ENCODE results near the gene LYPD4. TPM values are rescaled to one million over a fixed set of nuclear protein-coding genes. Genes with fewer than 3 reads are reported as not detected.
A peak's percentile ranks its signal among the peaks of the same experiment; 100 is the strongest.

Gene LYPD4
- total and polyA plus RNA-seq, 7 experiments from 2014 or later: not detected

GRCh38 chr19:41866284-41866683, 21.8 kb upstream of the LYPD4 start:
- Mint-ChIP-seq H3K9me3 (no peaks in the 10 kb centered on the region), H3K4me1 (peaks cover 47 to 88% (median 77%) of the 10 kb centered on the region in 7 donors), H3K27me3 (no peaks in the 10 kb centered on the region), H3K4me3 (peak overlapping the region in 5 of 10 donors; percentile 3 to 48 (median 31)), H3K27ac (peak overlapping the region in 8 of 9 donors; percentile 32 to 91 (median 74)), H3K36me3 (peaks cover 9 to 51% (median 26%) of the 10 kb centered on the region in 5 donors)
- intact Hi-C loops (cut with micrococcal nuclease): no loop called here
- no peaks in the 10 kb centered on the region for H3K9me3 ChIP-seq (ENCODE audit: control insufficient read depth in 2 of 3, low read length in 3 of 3)
- peaks cover 58 to 66% of the 10 kb centered on the region in 2 donors for H3K4me1 ChIP-seq (ENCODE audit: control insufficient read depth in 2 of 2, insufficient read depth in 2 of 2, low read length in 2 of 2)
- peaks cover 16 to 76% (median 26%) of the 10 kb centered on the region in 3 experiments for H3K36me3 ChIP-seq (ENCODE audit: control insufficient read depth in 2 of 3, insufficient read depth in 3 of 3, low read length in 3 of 3)
- no peak overlapping the region for H3K4me3 ChIP-seq (ENCODE audit: low read length)
- H3K27me3 ChIP-seq (ENCODE audit: control insufficient read depth in 2 of 2, insufficient read depth in 2 of 2, low read length in 2 of 2): no peaks in the 10 kb centered on the region
- ChIA-PET CTCF (interaction anchor here (0.7 kb wide), 1 partner anchor 253 kb away, joined by 3 read pairs; no protein-coding TSS in a partner anchor), POLR2A (interaction anchor here (0.7 to 10.0 kb wide), 4 partner anchors 9 to 1435 kb away, joined by 3 to 220 read pairs (median 6); partner anchors contain the start of gene ARHGEF1)
- H3K27ac ChIP-seq (ENCODE audit: low read depth, low read length): peak overlapping the region; percentile 54
- no peak for ATAC-seq
- no peak for DNase-seq

- H3K9me3 Mint-ChIP-seq: no peaks in the 10 kb centered on the region
- POLR2A ChIA-PET: interaction anchor here (1.0 to 10.0 kb wide), 8 partner anchors 9 to 94 kb away, joined by 3 to 220 read pairs (median 3); partner anchors contain the start of genes ARHGEF1 and CD79A
- peaks cover 9 to 52% (median 24%) of the 10 kb centered on the region in 5 donors for H3K36me3 Mint-ChIP-seq
- CTCF ChIA-PET: interaction anchor here (0.8 to 1.2 kb wide), 2 partner anchors 9 to 22 kb away, joined by 3 read pairs; no protein-coding TSS in a partner anchor
- intact Hi-C loops (cut with micrococcal nuclease): no loop called here
- peaks cover 47 to 59% of the 10 kb centered on the region in 2 donors for H3K4me1 ChIP-seq (ENCODE audit: control insufficient read depth in 2 of 2, insufficient read depth in 2 of 2, low read length in 2 of 2)
- H3K4me1 Mint-ChIP-seq: peaks cover 42 to 76% (median 67%) of the 10 kb centered on the region in 7 donors
- H3K9me3 ChIP-seq (ENCODE audit: control insufficient read depth in 2 of 3, low read length in 3 of 3): no peaks in the 10 kb centered on the region
- DNase-seq (no peak), ATAC-seq (no peak)
- H3K4me3 Mint-ChIP-seq: peak overlapping the region in 4 of 10 donors; percentile 5 to 86 (median 53)
- peak overlapping the region in 8 of 9 donors; percentile 43 to 93 (median 84) for H3K27ac Mint-ChIP-seq
- peak overlapping the region; percentile 38 for H3K27ac ChIP-seq (ENCODE audit: low read depth, low read length)
- H3K36me3 ChIP-seq (ENCODE audit: control insufficient read depth in 2 of 3, insufficient read depth in 3 of 3, low read length in 3 of 3): peaks cover 16 to 66% (median 18%) of the 10 kb centered on the region in 3 experiments
- H3K4me3 ChIP-seq (ENCODE audit: low read length): no peak overlapping the region
- no peaks in the 10 kb centered on the region for H3K27me3 ChIP-seq (ENCODE audit: control insufficient read depth in 2 of 2, insufficient read depth in 2 of 2, low read length in 2 of 2)
- no peaks in the 10 kb centered on the region for H3K27me3 Mint-ChIP-seq
Measured at GRCh38 chr19:41864374-41864773, 19.9 kb upstream of the LYPD4 start.

- intact Hi-C loops (cut with micrococcal nuclease): no loop called here
- Histone ChIP-seq H3K4me3 (ENCODE audit: low read length) (no peak overlapping the region), H3K36me3 (ENCODE audit: control insufficient read depth in 2 of 3, insufficient read depth in 3 of 3, low read length in 3 of 3) (peaks cover 16 to 56% (median 16%) of the 10 kb centered on the region in 3 experiments), H3K4me1 (ENCODE audit: control insufficient read depth in 2 of 2, insufficient read depth in 2 of 2, low read length in 2 of 2) (peaks cover 44 to 54% of the 10 kb centered on the region in 2 donors), H3K27ac (ENCODE audit: low read depth, low read length) (peak overlapping the region; percentile 89), H3K9me3 (ENCODE audit: control insufficient read depth in 2 of 3, low read length in 3 of 3) (no peaks in the 10 kb centered on the region), H3K27me3 (ENCODE audit: control insufficient read depth in 2 of 2, insufficient read depth in 2 of 2, low read length in 2 of 2) (no peaks in the 10 kb centered on the region)
- H3K27ac Mint-ChIP-seq: peak overlapping the region; percentile 73 to 93 (median 81)
- H3K36me3 Mint-ChIP-seq: peaks cover 9 to 50% (median 24%) of the 10 kb centered on the region in 5 donors
- peaks cover 42 to 70% (median 60%) of the 10 kb centered on the region in 7 donors for H3K4me1 Mint-ChIP-seq
- POLR2A ChIA-PET: interaction anchor here (0.8 to 10.0 kb wide), 7 partner anchors 8 to 95 kb away, joined by 3 to 220 read pairs (median 3); partner anchors contain the start of gene ARHGEF1
- no peaks in the 10 kb centered on the region for H3K9me3 Mint-ChIP-seq
- DNase-seq (no peak), ATAC-seq (no peak)
- H3K4me3 Mint-ChIP-seq: peak overlapping the region in 7 of 10 donors; percentile 13 to 93 (median 86)
- CTCF ChIA-PET: interaction anchor here (1.3 to 1.5 kb wide), 3 partner anchors 8 to 10 kb away, joined by 4 to 8 read pairs (median 4); no protein-coding TSS in a partner anchor
- no peaks in the 10 kb centered on the region for H3K27me3 Mint-ChIP-seq
Measured at GRCh38 chr19:41863209-41863931, 18.9 kb upstream of the LYPD4 start.

GRCh38 chr19:41862445-41862986, 18.0 kb upstream of the LYPD4 start:
- Histone ChIP-seq H3K4me1 (ENCODE audit: control insufficient read depth in 2 of 2, insufficient read depth in 2 of 2, low read length in 2 of 2) (peaks cover 44 to 46% of the 10 kb centered on the region in 2 donors), H3K4me3 (ENCODE audit: low read length) (no peak overlapping the region), H3K27me3 (ENCODE audit: control insufficient read depth in 2 of 2, insufficient read depth in 2 of 2, low read length in 2 of 2) (no peaks in the 10 kb centered on the region), H3K9me3 (ENCODE audit: control insufficient read depth in 2 of 3, low read length in 3 of 3) (no peaks in the 10 kb centered on the region), H3K36me3 (ENCODE audit: control insufficient read depth in 2 of 3, insufficient read depth in 3 of 3, low read length in 3 of 3) (peaks cover 16 to 50% (median 16%) of the 10 kb centered on the region in 3 experiments), H3K27ac (ENCODE audit: low read depth, low read length) (peak overlapping the region; percentile 89)
- Mint-ChIP-seq H3K9me3 (no peaks in the 10 kb centered on the region), H3K4me1 (peaks cover 37 to 63% (median 52%) of the 10 kb centered on the region in 7 donors), H3K36me3 (peaks cover 4 to 48% (median 19%) of the 10 kb centered on the region in 5 donors), H3K4me3 (peak overlapping the region; percentile 52 to 95 (median 90)), H3K27ac (peak overlapping the region in 7 of 9 donors; percentile 76 to 93 (median 81)), H3K27me3 (no peaks in the 10 kb centered on the region)
- ChIA-PET POLR2A (interaction anchor here (0.6 to 10.0 kb wide), 9 partner anchors 9 to 1245 kb away, joined by 3 to 220 read pairs (median 4); partner anchors contain the start of gene ARHGEF1), CTCF (interaction anchor here (0.6 to 1.5 kb wide), 6 partner anchors 8 to 90 kb away, joined by 3 to 8 read pairs (median 4); no protein-coding TSS in a partner anchor)
- intact Hi-C loops (cut with micrococcal nuclease): no loop called here
- DNase-seq (no peak), ATAC-seq (no peak)

- peaks cover 44 to 46% of the 10 kb centered on the region in 2 donors for H3K4me1 ChIP-seq (ENCODE audit: control insufficient read depth in 2 of 2, insufficient read depth in 2 of 2, low read length in 2 of 2)
- no peaks in the 10 kb centered on the region for H3K9me3 Mint-ChIP-seq
- peak overlapping the region; percentile 86 to 95 (median 92) for H3K4me3 Mint-ChIP-seq
- H3K27me3 ChIP-seq (ENCODE audit: control insufficient read depth in 2 of 2, insufficient read depth in 2 of 2, low read length in 2 of 2): no peaks in the 10 kb centered on the region
- no peaks in the 10 kb centered on the region for H3K9me3 ChIP-seq (ENCODE audit: control insufficient read depth in 2 of 3, low read length in 3 of 3)
- H3K36me3 ChIP-seq (ENCODE audit: control insufficient read depth in 2 of 3, insufficient read depth in 3 of 3, low read length in 3 of 3): peaks cover 16 to 50% (median 16%) of the 10 kb centered on the region in 3 experiments
- H3K27me3 Mint-ChIP-seq: peaks cover 0 to 5% (median 0%) of the 10 kb centered on the region in 5 donors
- H3K4me3 ChIP-seq (ENCODE audit: low read length): no peak overlapping the region
- ATAC-seq: no peak
- no peak for DNase-seq
- peak overlapping the region; percentile 81 to 95 (median 91) for H3K27ac Mint-ChIP-seq
- POLR2A ChIA-PET: interaction anchor here (0.6 to 10.0 kb wide), 8 partner anchors 10 to 1245 kb away, joined by 3 to 220 read pairs (median 9); partner anchors contain the start of genes ARHGEF1, CD79A and RABAC1
- intact Hi-C loops (cut with micrococcal nuclease): loop anchor here (2.0 kb wide), 2 partner anchors 73 to 599 kb away; no protein-coding TSS in a partner anchor
- H3K36me3 Mint-ChIP-seq: peaks cover 4 to 48% (median 19%) of the 10 kb centered on the region in 5 donors
- CTCF ChIA-PET: interaction anchor here (1.0 to 1.4 kb wide), 3 partner anchors 10 to 90 kb away, joined by 3 to 4 read pairs (median 3); no protein-coding TSS in a partner anchor
- peak overlapping the region; percentile 89 for H3K27ac ChIP-seq (ENCODE audit: low read depth, low read length)
- peaks cover 37 to 59% (median 50%) of the 10 kb centered on the region in 7 donors for H3K4me1 Mint-ChIP-seq
Measured at GRCh38 chr19:41861846-41862245, 17.4 kb upstream of the LYPD4 start.

Data from naive thymus-derived CD4-positive, alpha-beta T cell (primary cell).